Panc1 (cell line): Measurements from ENCODE around the gene ANO3. TPM values are rescaled to one million over a fixed set of nuclear protein-coding genes. Genes with fewer than 3 reads are reported as not detected.

Source experiments
- ATAC-seq: fragments of 200-7000 bp; cut with Tn5 transposase; 2 replicates; pipeline ENCODE4 v1.9.1; 2020; ENCODE audit warnings: mild to moderate bottlenecking, moderate library complexity
- BruUV-seq: library from RNA; stranded (reverse); fragments of 400-500 nt; replicated peaks from 2 replicates; lab custom pipeline; 2021; lab: Mats Ljungman, UMichigan
- CTCF ChIA-PET: fragments of 300-600 bp; sonication (Branson Sonifier 250); formaldehyde crosslinking; loops from one replicate; lab custom pipeline; 2022; ENCODE audit warnings: antibody characterized with exemption; lab: Charles Lee
- POLR2A ChIA-PET: fragments of 300-600 bp; sonication (Branson Sonifier 250); formaldehyde crosslinking; loops from one replicate; lab custom pipeline; 2022; ENCODE audit warnings: antibody characterized with exemption; lab: Charles Lee
- DNase-seq: peaks from one replicate; pipeline ENCODE4 v3.0.0-alpha.2; 2010; ENCODE audit warnings: low read depth, low spot score
- H3K27ac ChIP-seq: 2 replicates; pipeline ENCODE4 v1.5.1; 2011; ENCODE audit warnings: mild to moderate bottlenecking, low read length, inconsistent platforms
- H3K27me3 ChIP-seq: fragments of 200-500 bp; sonication (Bioruptor generic); 2 replicates; pipeline ENCODE4 v1.6.0; 2014; ENCODE audit warnings: low read length, inconsistent platforms; ENCODE audit not compliant: control insufficient read depth, insufficient read depth
- H3K36me3 ChIP-seq: fragments of 200-500 bp; sonication (Bioruptor generic); 2 replicates; pipeline ENCODE4 v1.5.1; 2014; ENCODE audit warnings: inconsistent platforms, mild to moderate bottlenecking, low read length, moderate library complexity; ENCODE audit not compliant: control insufficient read depth, insufficient read depth
- H3K4me1 ChIP-seq: 2 replicates; pipeline ENCODE4 v1.5.1; 2011; ENCODE audit warnings: inconsistent platforms, mild to moderate bottlenecking, low read length, moderate library complexity; ENCODE audit not compliant: control insufficient read depth, insufficient read depth
- H3K4me3 ChIP-seq, 2 experiments: 2 replicates each; pipeline ENCODE4 v1.5.1; 2011 to 2012; ENCODE audit warnings: low read depth in 2 of 2, low read length in 2 of 2, mild to moderate bottlenecking in 2 of 2, inconsistent platforms in 1 of 2, moderate library complexity in 1 of 2
- H3K9me3 ChIP-seq: fragments of 200-500 bp; sonication (Bioruptor generic); 2 replicates; pipeline ENCODE4 v1.5.1; 2014; ENCODE audit warnings: low read depth, mild to moderate bottlenecking, inconsistent platforms, low read length, moderate library complexity; ENCODE audit not compliant: control insufficient read depth, insufficient read depth
- POLR2AphosphoS5 ChIP-seq: IDR thresholded peaks from 2 replicates; pipeline ENCODE4 v1.6.1; 2012; ENCODE audit warnings: mild to moderate bottlenecking, low read depth, low read length, moderate library complexity
- SIN3A ChIP-seq: IDR thresholded peaks from 2 replicates; pipeline ENCODE4 v1.6.1; 2012; ENCODE audit warnings: low read depth, mild to moderate bottlenecking, low read length, moderate library complexity, borderline replicate concordance; ENCODE audit not compliant: insufficient read depth
- TCF7L2 ChIP-seq: IDR thresholded peaks from 2 replicates; pipeline ENCODE4 v1.6.1; 2011; ENCODE audit warnings: mild to moderate bottlenecking, low read depth, low read length, inconsistent platforms
- in situ Hi-C: cut with HindIII; loops from 2 replicates; pipeline ENCODE4 v1.10.0; 2016; ENCODE audit warnings: low sequenced_read_pairs, low pct_unique_long_range_greater_than_20kb
- intact Hi-C: fragments of 100-400 bp; cut with micrococcal nuclease; formaldehyde crosslinking; loops from one replicate; pipeline ENCODE4 v1.10.0; 2022; ENCODE audit not compliant: unreplicated experiment
- total RNA-seq: library from RNA; stranded (reverse); gene quantifications from one replicate; pipeline ENCODE4 v1.2.1, GENCODE V29; 2021; ENCODE audit not compliant: unreplicated experiment
- TF ChIP-seq, protein P1 (sequence below): fragments of 450-650 bp; IDR thresholded peaks from 2 replicates; pipeline ENCODE4 v1.5.1; 2017; ENCODE audit warnings: mild to moderate bottlenecking
- TF ChIP-seq, protein P2 (sequence below), 2 experiments: IDR thresholded peaks; 2 replicates each; pipeline ENCODE4 v1.6.1; 2011 to 2012; ENCODE audit warnings: low read depth in 2 of 2, control low read depth in 1 of 2, low read length in 1 of 2, mild to moderate bottlenecking in 1 of 2, moderate library complexity in 1 of 2; ENCODE audit not compliant: insufficient read depth in 1 of 2

The ANO3 gene
- total RNA-seq, 1 experiment from 2014 or later = not detected

DNA sequence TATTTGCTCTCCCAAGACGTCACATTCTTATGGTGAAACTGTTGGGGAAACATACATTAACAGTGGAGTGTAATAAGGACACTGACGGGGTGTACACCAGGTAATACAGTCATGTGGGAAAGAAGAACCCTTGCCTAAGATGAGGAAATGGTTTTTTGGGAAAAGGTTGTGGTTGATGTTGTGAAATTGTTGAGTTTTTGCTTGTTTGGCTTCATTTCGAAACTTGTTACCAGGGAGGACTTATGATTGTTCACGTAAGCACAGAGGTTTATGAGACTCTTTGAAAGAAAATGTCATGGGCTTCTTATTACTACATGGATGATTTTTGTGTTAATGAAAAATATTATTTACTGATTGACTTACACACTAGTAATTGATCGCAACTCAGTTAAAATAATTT lies 16.8 kb downstream of the ANO3 start:
- Histone ChIP-seq H3K36me3 (no peaks in the 10 kb centered on the region), H3K4me3 (no peak overlapping the region), H3K9me3 (no peaks in the 10 kb centered on the region), H3K27ac (no peak overlapping the region), H3K4me1 (no peaks in the 10 kb centered on the region), H3K27me3 (no peaks in the 10 kb centered on the region)
- ATAC-seq (no peak), DNase-seq (no peak)
- ChIA-PET POLR2A (no interaction called here), CTCF (no interaction called here)
- BruUV-seq = no TSS peak
- in situ Hi-C loops = no loop called here
- intact Hi-C loops = no loop called here
- TF ChIP-seq, protein P1, sequence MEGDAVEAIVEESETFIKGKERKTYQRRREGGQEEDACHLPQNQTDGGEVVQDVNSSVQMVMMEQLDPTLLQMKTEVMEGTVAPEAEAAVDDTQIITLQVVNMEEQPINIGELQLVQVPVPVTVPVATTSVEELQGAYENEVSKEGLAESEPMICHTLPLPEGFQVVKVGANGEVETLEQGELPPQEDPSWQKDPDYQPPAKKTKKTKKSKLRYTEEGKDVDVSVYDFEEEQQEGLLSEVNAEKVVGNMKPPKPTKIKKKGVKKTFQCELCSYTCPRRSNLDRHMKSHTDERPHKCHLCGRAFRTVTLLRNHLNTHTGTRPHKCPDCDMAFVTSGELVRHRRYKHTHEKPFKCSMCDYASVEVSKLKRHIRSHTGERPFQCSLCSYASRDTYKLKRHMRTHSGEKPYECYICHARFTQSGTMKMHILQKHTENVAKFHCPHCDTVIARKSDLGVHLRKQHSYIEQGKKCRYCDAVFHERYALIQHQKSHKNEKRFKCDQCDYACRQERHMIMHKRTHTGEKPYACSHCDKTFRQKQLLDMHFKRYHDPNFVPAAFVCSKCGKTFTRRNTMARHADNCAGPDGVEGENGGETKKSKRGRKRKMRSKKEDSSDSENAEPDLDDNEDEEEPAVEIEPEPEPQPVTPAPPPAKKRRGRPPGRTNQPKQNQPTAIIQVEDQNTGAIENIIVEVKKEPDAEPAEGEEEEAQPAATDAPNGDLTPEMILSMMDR = no peak
- TF ChIP-seq TCF7L2 (no peak), SIN3A (no peak), POLR2AphosphoS5 (no peak)
- TF ChIP-seq, protein P2, sequence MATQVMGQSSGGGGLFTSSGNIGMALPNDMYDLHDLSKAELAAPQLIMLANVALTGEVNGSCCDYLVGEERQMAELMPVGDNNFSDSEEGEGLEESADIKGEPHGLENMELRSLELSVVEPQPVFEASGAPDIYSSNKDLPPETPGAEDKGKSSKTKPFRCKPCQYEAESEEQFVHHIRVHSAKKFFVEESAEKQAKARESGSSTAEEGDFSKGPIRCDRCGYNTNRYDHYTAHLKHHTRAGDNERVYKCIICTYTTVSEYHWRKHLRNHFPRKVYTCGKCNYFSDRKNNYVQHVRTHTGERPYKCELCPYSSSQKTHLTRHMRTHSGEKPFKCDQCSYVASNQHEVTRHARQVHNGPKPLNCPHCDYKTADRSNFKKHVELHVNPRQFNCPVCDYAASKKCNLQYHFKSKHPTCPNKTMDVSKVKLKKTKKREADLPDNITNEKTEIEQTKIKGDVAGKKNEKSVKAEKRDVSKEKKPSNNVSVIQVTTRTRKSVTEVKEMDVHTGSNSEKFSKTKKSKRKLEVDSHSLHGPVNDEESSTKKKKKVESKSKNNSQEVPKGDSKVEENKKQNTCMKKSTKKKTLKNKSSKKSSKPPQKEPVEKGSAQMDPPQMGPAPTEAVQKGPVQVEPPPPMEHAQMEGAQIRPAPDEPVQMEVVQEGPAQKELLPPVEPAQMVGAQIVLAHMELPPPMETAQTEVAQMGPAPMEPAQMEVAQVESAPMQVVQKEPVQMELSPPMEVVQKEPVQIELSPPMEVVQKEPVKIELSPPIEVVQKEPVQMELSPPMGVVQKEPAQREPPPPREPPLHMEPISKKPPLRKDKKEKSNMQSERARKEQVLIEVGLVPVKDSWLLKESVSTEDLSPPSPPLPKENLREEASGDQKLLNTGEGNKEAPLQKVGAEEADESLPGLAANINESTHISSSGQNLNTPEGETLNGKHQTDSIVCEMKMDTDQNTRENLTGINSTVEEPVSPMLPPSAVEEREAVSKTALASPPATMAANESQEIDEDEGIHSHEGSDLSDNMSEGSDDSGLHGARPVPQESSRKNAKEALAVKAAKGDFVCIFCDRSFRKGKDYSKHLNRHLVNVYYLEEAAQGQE (IDR thresholded peaks at IDR 0.05; ENCODE audit: insufficient read depth in 1 of 2, low read depth in 2 of 2, low read length in 1 of 2) = no peak

DNA sequence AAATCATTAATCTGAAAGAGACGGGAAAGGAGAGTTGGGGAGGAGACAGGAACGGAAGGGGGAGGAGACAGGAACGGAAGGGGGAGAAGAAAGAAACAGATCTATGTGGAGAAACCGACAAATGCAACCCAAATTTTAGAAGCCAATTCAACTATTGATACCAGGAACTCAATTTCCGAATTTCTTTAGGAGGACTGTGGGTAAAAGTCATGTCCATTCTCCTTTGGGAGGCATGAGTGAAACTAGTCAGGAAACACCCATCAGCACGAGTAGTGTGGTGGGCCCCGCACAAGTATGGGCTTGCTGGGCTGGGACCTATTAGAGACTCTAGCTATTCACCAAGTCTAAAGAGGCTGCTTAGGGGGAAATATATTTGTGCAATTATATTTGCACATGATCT lies 18.1 kb downstream of the ANO3 start:
- no peak for DNase-seq

More for the DNA sequence above, 18.1 kb downstream of the ANO3 start:
- Histone ChIP-seq H3K36me3 (no peaks in the 10 kb centered on the region), H3K4me3 (no peak overlapping the region), H3K9me3 (no peaks in the 10 kb centered on the region), H3K27ac (no peak overlapping the region), H3K4me1 (no peaks in the 10 kb centered on the region), H3K27me3 (no peaks in the 10 kb centered on the region)
- intact Hi-C loops = no loop called here
- no peak for ATAC-seq
- ChIA-PET POLR2A (no interaction called here), CTCF (no interaction called here)
- in situ Hi-C loops = no loop called here
- BruUV-seq = no TSS peak
- TF ChIP-seq, protein P2 (IDR thresholded peaks at IDR 0.05; ENCODE audit: insufficient read depth in 1 of 2, low read depth in 2 of 2, low read length in 1 of 2) = no peak
- no peak for TF ChIP-seq POLR2AphosphoS5
